Lower leg skin (tissue), 3 donors: ENCODE results near the gene AATK.

Experiments used
- CTCF ChIP-seq, 3 donors: fragments of 450-650 bp; IDR thresholded peaks; one replicate each; pipeline ENCODE4 v1.5.1; 2016; ENCODE audit warnings: antibody characterized with exemption in 3 of 3, mild to moderate bottlenecking in 3 of 3, moderate library complexity in 2 of 3
- POLR2A ChIP-seq, 2 donors: fragments of 450-650 bp; IDR thresholded peaks; one replicate each; pipeline ENCODE4 v1.6.1; 2016 to 2017; ENCODE audit warnings: antibody characterized with exemption in 2 of 2, mild to moderate bottlenecking in 1 of 2, moderate library complexity in 1 of 2

GRCh38 chr17:81150377-81151077, 15.5 kb downstream of the AATK start:
- TF ChIP-seq CTCF (IDR thresholded peaks at IDR 0.05) (no peak), POLR2A (IDR thresholded peaks at IDR 0.05) (no peak)
